Stimulated activated CD8-positive, alpha-beta memory T cell treated with anti-CD3 and anti-CD28 coated beads, Interleukin-4, amount 100 ng/mL, for 4 hours (primary cell): ENCODE measurements around the gene CACHD1.

ENCODE experiments used
- DNase-seq, 2 donors: peaks; one replicate each; pipeline ENCODE4 v3.0.0-alpha.2; 2020; ENCODE audit warnings: low read depth in 2 of 2, low spot score in 1 of 2

CACHD1 gene

DNA sequence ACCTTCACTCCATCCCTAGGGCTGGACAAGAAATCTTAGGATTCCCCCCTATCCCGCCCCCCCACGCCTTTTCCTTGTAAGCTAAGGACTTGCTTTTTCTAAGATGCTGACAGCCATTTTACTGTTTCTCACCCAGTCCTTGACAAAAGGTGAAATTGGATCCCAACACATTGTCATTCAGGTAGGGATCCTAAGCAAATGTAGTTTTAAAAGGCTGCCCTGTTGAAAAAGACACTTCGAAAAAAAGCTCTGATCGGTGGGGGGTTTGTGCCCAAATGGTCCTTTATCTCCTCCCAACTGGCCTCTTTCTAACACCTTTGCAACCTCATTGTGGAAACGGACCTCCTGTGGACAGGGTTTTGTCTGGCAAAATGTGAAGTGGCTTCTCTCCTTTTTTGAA lies 2.9 kb downstream of the CACHD1 start:
- no peak for DNase-seq

DNA sequence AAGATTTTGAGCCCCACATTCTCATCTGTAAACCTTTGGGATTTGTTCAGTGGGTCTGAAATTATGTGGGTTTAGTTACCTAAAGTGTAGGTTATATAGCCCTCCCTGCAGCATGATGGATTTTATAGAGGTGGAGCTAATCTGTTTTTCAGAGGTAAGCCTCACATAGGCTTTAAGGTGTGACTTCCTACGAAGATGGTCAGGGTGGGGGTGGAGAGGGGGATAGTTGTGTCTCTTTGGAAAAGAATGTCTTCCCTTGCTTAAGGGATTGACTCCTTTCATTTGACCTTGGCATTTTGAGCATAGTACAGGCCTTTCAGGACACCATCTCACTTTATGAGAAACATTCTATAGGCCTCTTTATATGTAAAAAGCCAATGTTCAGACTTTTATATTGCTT lies 3.4 kb downstream of the CACHD1 start:
- no peak for DNase-seq

GRCh38 chr1:64474133-64474532 lies 4.2 kb downstream of the CACHD1 start:
- no peak for DNase-seq

- no peak for DNase-seq
Measured at GRCh38 chr1:64474665-64475439, 4.9 kb downstream of the CACHD1 start.

DNA sequence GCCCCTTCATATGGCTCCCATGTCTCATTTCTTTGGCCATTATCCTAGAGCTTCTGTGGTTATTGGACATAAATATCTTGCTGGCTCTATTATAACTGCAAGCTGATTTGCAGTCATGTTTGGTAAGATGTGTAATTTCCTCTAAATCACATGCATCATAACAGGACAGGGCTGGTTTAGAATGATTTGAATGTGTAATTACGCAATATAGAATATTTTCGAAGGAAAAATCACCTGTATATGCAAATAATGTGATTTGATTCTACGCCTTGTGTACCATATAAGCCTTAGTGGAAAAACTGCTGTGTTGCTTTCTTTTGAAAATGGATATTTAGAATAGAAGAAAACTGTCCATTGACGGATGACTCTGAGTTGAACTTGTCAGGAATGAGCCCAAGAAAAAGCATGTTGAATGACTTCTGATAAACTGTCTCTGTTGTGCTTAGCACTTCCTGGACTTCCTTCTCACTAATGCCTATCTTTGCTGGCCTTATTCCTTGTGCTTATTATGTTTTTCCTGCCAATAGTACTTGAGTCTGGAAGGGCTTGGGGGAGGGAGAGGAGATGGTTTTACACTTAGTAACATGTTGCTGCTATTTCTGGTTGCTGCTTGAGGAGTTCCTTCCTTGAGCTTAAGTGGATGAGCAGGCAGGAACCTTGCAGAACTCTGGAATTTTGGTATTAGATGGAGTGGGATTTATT lies 6.5 kb downstream of the CACHD1 start:
- DNase-seq, result no peak

DNA sequence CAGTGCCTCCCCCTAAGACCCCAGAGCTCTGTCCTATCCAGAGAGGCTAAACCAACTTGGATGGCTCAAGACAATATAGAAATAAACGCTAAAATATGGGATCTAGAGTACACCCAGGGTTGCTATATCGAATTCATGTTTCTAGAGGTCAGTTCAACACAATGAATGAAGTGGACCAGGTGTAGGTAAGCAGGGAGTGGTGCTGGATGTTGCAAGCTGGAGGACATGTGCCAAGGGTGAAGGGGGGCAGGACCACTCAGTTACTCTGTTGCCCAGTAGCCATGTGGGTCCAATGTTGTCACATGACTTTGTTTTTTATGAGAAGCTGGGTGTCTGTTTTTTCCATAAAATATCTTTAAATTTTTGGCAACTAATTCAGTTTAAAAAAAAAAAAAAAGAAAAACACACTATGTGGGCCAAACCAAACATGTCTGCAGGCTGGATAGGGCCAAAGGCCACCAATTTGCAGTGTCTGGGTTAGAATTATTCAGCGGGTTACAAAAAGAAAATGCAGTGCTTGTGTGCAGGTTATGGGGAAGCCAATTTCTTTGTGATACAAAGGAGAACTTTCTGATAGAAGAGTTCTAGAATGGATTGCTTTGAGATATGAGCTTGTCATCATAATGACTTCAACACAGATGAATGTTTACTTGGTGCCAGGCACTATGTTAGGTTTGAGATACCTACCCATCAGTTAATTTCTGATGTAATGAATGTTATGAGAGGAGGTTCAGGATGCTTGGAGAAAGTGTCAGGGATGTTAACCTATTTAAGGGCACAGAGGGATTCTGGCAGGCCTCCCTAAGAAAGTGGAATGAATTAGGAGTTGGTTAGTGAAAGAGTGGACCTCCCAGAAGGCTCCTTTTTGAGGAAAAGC lies 8.9 kb downstream of the CACHD1 start:
- no peak for DNase-seq

GRCh38 chr1:64479874-64480273 lies 9.9 kb downstream of the CACHD1 start:
- no peak for DNase-seq

DNA sequence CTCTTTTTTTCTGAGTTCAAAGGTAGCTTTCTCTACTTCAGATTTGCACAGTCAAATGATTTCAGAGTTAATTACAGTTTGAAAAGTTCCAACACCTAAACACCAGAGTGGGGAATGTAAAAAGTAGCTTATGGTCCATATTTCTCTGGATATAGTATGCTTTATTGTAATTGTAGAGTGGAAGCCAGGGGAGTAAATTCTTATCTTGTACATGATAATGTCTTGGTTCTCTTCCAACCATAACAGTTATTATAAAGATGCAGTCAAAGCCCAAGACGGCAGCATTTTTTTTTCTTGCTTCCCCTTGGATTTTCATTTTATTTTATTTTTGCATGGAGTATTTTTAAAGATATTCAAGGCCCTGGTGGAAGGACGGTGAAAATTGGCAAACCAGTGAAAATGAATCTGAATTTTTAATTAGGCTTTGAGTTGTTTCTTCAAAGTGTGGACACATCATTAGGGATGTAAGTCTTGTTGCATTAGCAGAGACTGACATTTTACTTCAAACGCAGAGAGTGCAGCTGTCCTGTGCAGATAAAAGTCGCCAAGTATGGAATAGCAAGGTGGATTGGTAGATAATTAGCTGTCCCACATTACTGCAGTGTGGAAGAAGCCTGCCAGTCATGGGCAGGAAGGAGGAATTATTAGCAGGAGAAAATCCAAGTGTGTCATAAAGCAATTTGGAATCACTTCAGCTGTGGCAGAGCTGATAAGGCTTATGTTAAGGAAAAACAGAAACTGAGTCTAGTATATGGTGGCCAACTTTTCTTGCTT lies 11.3 kb downstream of the CACHD1 start:
- DNase-seq, result no peak

DNA sequence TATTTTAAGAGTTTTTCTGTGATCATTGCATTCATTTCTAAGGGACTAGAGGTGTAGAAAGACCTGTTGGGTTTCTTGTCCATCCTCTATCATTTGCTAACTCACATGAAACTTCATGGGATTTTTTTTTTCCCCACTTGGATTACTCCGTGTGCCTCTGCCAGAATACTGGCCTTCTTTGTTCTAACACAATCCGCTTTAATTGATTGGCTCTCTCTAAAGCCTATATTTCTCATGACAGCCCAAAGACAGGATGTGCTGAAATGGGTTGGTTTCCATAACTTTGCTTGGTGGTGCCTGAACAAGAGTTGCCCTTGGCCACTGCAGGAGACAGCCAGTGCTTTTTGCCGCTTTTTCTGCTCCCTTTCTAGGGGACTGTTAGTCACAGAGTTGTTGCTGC lies 12.2 kb downstream of the CACHD1 start:
- no peak for DNase-seq

GRCh38 chr1:64482720-64483119 lies 12.8 kb downstream of the CACHD1 start:
- no peak for DNase-seq

DNA sequence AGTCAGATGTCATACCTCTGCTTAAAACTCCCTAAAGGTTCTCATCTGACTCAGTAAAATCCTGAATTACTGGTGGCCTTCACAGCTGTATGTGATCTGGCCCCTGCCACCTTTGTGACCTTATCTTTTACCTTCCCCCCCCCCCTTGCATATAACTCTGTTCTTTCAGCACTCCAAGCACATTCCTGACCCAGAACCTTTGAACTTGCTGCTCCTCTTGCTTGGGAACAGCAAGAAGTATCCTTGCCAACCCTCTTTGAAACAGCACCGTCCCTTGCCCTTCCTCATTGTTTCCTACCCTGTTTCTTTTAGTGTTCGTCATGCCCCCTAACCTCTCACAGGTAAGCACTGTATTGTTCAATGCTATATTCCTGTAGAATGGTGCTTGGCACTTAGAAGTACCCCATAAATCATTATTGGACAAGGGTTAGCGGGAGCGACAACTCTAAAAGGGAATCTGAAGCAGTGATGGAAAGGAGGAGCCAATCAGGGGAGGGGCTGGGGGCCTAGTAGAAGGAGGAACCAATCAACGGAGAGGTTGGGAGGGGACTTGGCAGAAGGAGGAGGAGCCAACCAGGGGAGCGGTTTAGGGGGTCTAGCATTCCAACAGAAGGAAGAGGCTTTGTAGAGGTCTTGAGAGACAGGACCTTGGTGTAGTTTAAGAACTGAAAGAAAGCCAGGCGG lies 13.9 kb downstream of the CACHD1 start:
- DNase-seq, result no peak

- no peak for DNase-seq
Measured at GRCh38 chr1:64484651-64485050, 14.7 kb downstream of the CACHD1 start.

DNA sequence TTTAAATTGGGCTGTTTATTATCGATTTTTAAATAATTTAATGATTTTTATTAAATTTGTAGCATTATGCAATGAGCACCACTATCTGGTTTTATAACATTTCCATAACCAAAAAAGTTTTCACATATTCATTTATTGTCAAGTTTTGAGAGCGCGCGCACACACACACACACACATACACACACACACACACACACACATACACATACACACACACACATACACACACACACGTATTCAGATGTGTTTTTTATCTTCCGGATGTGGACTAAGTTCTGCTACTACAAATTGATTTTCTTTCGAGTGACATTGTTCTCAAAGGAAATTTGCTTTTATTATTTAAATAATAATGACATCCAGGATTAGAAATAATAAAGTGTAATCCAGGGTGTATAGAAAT lies 16.3 kb downstream of the CACHD1 start:
- DNase-seq, result no peak

DNA sequence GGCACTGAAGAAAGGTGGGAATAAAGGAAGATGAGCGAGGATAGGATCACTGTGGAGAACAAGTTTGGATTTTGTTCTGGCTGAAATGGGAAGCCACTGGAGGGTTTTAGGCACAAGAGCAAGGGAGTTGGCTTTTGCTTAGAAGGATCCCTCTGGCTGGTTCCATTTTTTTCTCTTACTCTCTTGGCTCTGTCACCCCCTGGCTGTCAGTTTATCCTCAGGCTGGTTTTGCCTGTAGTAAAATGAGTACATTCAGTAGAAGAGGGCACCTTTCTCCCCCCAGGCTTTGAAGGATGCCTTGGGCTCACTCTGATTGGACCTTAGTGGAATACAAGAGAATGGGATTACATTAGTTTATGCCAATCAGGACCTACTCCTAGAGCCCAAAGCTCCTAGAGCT lies 17.1 kb downstream of the CACHD1 start:
- DNase-seq, result no peak

- no peak for DNase-seq
Measured at GRCh38 chr1:64488862-64489261, 18.9 kb downstream of the CACHD1 start.

DNA sequence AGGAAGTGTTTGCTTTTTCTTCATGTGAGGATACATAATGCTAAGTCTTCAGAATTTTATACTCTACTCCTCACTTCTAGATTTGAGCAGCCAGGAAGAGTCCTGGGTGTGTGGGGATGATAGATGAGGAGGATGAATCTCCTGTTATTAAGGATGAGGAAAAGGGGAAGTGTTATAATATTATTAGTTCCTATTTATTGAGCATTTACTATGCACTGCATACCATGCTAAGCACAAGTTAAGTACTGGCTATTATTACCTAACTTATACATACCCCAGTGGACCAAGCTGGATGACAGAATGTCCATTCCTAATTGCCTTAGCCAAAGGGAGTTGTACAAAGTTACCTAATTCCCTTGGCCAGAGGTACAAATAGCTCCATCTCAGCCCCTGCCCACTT lies 19.8 kb downstream of the CACHD1 start:
- DNase-seq, result no peak

GRCh38 chr1:64490213-64490818 lies 20.4 kb downstream of the CACHD1 start:
- DNase-seq, result no peak

- DNase-seq, result no peak
Measured at GRCh38 chr1:64492424-64492823, 22.5 kb downstream of the CACHD1 start.

- DNase-seq, result no peak
Measured at GRCh38 chr1:64493831-64494230, 23.9 kb downstream of the CACHD1 start.

DNA sequence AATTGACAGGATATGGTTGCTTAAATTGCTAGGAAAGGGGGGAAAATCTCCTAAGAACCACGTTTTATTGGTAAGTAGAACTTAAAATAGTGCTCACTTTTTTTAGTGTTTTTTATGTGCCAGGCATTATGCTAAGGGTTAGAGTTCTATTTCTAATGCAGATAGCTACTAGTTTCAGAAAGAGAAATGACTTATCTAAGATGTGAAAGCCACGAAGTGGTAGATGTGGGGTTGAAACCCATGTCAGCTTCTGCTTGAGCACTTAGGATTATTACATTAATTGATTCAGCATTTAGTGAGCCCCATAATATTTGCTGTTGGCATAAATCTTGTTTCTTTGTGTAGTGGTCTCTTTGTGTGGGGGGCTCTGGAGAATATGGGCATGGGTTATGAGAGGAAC lies 24.7 kb downstream of the CACHD1 start:
- DNase-seq, result no peak
